Left hindlimb (tissue), 1 donor: Measurements from ENCODE around the gene CALML3.
"Not testable (repeated sequence)": the region's sequence is repeated elsewhere in the genome, so short reads cannot be mapped to it uniquely, and the experiment has no call there.

Experiments
- DNase-seq: peaks from one replicate; pipeline ENCODE4 v3.0.0-alpha.2; 2018

Gene CALML3

GRCh38 chr10:5524641-5525560 lies at the start of gene CALML3:
CALML3 (plus strand) TSS chr10:5524961; CDS start chr10:5525086, 125 bp downstream.
- peak; percentile 23 for DNase-seq

DNA sequence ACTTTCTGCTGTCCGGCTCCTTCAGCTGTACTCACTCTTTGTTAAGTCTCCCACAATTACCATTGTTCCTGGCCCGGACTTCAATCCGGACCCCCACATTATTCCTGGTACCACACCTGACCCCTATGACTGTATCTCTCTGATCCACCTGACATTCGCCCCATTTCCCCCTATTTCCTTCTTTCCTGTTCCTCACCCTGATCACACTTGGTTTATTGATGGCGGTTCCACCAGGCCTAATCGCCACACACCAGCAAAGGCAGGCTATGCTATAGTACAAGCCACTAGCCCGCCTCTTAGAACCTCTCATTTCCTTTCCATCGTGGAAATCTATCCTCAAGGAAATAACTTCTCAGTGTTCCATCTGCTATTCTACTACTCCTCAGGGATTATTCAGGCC lies 49.7 kb upstream of the CALML3 start:
- DNase-seq, result not testable (repeated sequence)

DNA sequence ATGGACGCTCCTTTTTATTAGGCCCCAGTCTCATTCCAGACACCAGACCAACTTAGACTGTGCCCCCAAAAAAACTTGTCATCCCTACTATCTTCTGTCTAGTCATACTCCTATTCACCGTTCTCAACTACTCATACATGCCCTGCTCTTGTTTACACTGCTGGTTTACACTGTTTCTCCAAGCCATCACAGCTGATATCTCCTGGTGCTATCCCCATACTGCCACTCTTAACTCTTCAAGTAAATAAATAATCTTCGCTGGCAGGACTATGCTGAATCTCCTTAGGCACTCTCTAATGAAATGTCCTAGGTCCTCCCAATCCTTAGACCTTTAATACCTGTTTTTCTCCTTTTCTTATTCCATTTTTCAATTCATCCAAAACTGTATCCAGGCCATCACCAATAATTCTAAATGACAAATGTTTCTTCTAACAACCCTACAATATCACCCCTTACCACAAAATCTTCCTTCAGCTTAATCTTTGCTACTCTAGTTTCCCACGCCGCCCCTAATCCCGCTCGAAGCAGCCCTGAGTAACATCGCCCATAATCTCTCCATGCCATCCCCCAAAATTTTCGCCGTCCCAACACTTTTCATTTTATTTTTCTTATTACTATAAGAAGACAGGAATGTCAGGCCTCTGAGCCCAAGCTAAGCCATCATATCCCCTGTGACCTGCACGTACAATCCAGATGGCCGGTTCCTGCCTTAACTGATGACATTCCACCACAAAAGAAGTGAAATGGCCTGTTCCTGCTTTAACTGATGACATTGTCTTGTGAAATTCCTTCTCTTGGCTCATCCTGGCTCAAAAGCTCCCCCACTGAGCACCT lies 48.6 kb upstream of the CALML3 start:
- not testable (repeated sequence) for DNase-seq

DNA sequence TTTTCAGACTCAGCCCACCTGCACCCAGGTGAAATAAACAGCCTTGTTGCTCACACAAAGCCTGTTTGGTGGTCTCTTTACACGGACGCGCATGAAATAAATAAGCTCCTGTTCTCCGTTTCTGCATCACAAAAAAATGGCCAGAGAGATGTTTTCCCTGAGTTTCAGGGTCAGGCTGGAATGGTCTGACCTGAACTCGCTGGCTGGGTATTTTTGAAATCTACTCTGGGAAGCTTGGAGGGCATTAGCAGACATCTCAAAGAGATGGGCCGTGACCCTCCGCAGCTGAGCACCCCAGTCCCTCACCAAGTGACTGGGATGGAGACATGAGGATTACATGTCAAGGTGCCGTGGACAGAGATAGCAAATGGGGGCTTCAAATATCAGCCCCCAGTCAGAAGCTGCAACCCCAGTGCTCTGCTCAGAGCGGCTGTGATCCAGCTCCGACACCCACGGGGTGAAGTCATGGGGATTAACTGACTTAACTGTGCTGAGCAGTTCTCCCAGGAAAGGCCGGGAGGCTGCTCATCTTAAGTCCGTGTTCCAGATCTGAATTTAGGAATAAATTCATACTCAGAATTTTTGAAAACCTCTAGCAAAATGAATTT lies 47.7 kb upstream of the CALML3 start:
- DNase-seq, result no peak

GRCh38 chr10:5477948-5478693 lies 46.6 kb upstream of the CALML3 start:
- no peak for DNase-seq

DNA sequence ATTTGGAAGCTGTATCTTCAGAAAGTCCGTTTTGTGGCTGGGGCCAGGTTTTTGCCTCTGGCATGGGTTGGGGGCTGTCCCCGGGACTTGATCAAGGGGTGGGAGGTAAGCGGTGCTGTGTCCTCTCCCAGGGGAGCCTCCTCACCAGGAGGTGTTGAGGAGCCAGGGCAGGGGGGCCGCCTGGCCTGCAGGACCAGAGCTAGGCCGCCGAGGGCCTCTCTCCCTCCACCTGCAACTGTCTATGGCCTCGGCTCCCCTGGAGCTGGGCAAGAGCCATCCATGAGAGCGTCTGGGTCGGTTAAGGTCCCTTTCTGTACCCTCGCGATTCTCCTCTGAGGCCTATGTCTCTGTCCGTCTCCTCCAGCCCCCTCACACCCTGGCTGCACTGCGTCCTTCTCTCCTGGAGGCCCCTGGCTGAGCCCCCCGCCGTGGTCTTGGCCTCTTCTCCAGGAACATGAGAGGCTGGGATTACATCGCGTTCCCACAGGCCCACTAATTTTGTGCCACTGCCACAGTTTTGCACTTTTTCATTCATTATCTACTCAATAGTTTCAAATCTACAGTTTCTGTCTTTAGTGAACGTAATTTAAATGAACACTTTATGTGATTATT lies 46.0 kb upstream of the CALML3 start:
- no peak for DNase-seq

DNA sequence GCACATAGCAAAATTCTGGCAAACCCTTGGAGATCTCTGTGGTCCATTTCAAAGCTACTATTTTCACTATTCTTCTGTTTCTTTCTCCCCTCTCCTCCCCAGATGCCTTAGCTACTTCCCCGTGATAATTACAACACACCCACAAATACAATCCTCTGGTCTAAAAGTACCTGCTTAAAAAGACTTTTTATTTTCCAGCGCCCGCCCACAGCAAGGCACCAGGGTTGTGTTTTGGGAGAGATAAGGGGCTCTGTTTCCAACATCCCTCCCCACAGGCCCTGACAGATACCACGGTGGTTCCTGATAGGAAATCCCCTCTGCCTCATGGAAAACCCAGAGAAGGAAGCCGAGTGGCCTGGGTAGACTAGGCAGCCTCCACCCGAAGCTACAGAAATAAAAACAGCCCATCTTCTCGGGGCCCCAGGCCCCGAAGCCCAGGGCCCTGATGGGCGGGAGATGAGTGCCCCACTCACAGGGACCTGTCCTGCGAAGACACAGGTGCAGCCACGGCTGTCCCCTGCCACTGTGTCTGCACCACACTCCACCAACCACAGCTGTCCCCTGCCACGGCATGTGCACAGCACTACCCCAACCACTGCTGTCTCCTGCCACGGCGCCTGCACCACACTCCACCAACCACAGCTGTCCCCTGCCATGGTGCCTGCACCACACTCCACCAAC lies 45.1 kb upstream of the CALML3 start:
- no peak for DNase-seq

- no peak for DNase-seq
Measured at GRCh38 chr10:5480162-5480941, 44.4 kb upstream of the CALML3 start.

- DNase-seq, result no peak
Measured at GRCh38 chr10:5481121-5481520, 43.6 kb upstream of the CALML3 start.

DNA sequence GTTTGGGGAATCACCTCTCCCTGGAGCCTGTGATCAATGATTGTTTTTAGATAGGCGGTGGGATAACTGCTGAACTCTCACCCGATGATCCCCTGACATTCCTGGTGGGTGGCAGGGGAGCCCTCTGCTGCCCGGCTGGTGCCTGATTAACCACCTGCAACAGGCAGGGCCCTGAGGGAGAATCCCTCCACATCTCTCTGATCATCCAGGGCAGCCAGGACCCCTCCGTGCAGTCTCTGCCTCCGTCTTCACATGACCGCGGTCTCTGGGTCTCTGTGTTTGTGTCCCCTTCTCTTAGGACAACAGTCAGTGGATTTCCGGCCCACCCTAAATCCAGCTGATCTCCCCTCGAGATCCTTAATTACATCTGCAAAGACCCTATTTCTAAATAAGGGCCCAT lies 42.7 kb upstream of the CALML3 start:
- DNase-seq, result no peak

GRCh38 chr10:5484205-5484604 lies 40.6 kb upstream of the CALML3 start:
- DNase-seq, result peak; percentile 6

DNA sequence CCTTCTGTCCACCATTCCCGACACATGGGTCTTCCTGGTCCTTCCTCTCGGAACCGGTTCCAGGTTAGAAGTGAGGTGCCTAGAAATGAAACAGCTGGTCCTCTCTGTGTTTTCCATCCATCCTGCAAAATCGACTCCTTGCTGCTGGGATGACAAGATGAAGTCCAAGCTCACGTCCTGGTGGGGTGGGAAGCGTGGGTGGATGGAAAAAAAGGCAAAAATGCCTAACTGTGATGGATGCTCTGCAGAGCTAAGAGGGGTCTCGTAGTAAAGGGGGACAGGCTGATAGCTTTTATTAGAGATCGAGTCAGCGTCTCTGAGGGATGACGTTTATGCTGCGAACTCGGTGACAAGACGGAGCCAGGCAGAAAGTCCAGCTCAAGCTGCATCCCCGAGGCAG lies 39.5 kb upstream of the CALML3 start:
- DNase-seq, result no peak

- DNase-seq, result peak; percentile 23
Measured at GRCh38 chr10:5485948-5486852, 38.6 kb upstream of the CALML3 start.

DNA sequence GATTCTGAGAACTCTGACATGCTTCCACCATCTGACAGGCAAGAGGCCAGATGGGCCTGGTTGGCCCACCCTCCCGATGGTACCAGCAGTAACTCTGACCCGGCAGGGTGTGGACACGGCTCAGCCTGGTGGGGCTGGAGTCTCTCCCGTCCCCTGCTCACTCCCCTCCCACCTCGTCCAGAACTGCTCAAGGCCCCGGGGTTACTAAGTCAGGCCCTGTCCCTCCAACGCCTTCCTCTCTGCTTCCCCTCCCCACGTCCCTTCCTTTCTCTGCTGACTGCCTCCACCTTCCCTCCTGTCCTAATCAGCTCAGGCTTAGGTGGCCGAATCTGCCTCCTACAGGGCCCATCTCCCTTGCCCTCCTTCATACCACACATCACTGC lies 37.9 kb upstream of the CALML3 start:
- peak; percentile 21 for DNase-seq

DNA sequence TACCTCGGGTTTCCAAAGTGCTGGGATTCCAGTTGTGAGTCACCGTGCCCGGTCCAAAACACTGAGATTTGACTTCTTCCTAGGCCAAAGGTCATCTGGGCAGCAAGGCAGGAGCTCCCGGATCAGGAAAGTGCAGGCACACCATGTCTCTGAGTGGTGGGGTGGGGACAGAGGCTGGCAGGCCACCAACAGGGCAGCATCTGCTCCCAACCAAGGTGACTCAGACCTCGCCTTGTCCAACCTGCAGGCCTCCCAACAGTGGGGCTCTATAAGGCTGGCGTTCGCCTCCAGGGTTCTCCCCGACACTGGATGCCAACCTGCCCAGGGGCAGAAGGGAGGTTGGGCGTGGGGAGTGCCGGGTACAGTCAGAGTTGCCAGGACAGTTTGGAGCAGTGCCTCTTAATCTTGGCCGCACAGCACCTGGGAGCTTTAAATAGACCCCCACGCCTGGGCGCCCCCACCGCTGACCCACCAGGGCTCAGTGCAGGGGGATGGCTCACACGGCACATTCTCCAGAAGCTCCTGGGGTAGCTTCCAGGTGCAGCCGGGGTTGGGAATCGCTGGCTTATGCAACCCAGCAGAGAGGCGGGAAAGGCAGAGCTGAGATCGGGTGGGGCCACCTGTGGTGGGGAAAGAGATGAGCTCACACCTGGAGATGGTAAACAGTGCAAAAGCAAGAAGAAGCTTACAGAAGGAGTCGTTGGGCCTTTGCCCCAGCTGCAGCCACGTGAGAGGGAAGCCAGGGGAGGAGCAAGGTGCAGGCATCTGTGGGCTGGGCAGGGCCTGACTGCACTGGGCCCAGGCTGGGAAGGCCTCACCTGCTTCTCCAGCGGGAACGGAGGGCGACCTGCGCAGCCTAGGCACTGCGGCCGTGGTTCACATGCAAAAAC lies 36.2 kb upstream of the CALML3 start:
- peak; percentile 29 for DNase-seq

GRCh38 chr10:5490032-5490431 lies 34.7 kb upstream of the CALML3 start:
- no peak for DNase-seq

GRCh38 chr10:5490698-5491464 lies 33.9 kb upstream of the CALML3 start:
- no peak for DNase-seq

DNA sequence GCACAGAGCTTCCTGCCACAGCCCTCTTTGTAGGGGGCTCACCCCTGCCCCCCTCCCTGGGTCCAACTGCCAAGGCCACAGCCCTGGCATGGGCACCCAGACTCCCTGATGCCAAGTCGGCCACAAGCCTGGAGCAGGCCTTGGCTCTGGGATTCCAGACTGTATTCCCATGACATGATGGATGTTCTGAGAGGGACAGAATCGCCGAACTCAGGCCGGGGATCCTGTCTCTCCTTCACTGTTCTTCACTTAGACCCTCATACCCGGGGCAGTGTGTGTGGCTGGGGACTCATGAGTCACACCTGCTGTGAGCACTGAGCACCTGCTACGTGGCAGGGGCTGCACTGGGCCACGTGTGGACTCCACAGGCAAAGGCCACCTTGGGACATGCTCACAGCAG lies 33.3 kb upstream of the CALML3 start:
- no peak for DNase-seq
